SJCRH30 (cell line): ENCODE data around the gene SLAIN1. TPM values are rescaled to one million over a fixed set of nuclear protein-coding genes. Genes with fewer than 3 reads are reported as not detected.
A peak's percentile ranks its signal among the peaks of the same experiment; 100 is the strongest.

Source experiments
- DNase-seq, 2 experiments: peaks; one replicate each; pipeline ENCODE4 v3.0.0-alpha.2; 2015 to 2020
- H3K27ac ChIP-seq: fragments of 250-450 bp; sonication (Bioruptor Pico); 2 replicates; pipeline ENCODE4 v1.5.1; 2020; ENCODE audit warnings: mild to moderate bottlenecking, moderate library complexity
- H3K27me3 ChIP-seq: fragments of 250-450 bp; sonication (Bioruptor Pico); 2 replicates; pipeline ENCODE4 v1.5.1; 2020; ENCODE audit warnings: mild to moderate bottlenecking, moderate library complexity
- H3K36me3 ChIP-seq: fragments of 250-450 bp; sonication (Bioruptor Pico); 2 replicates; pipeline ENCODE4 v1.5.1; 2020; ENCODE audit warnings: mild to moderate bottlenecking, moderate library complexity
- H3K4me1 ChIP-seq: fragments of 250-450 bp; sonication (Bioruptor Pico); 2 replicates; pipeline ENCODE4 v1.5.1; 2020; ENCODE audit warnings: mild to moderate bottlenecking, moderate library complexity
- H3K4me3 ChIP-seq: fragments of 250-450 bp; sonication (Bioruptor Pico); 2 replicates; pipeline ENCODE4 v1.5.1; 2020; ENCODE audit warnings: mild to moderate bottlenecking, moderate library complexity
- H3K9me3 ChIP-seq: fragments of 250-450 bp; sonication (Bioruptor Pico); replicated peaks from 2 replicates; pipeline ENCODE4 v1.5.1; 2020; ENCODE audit warnings: mild to moderate bottlenecking, moderate library complexity
- total RNA-seq: library from RNA; depleted of rRNA; stranded (reverse); fragments of >200 nt; shearing (Covaris generic); gene quantifications from 2 replicates; pipeline ENCODE4 v1.2.3, GENCODE V29; 2014

Gene SLAIN1
- total RNA-seq, 1 experiment from 2014 or later = 4.7 TPM

DNA sequence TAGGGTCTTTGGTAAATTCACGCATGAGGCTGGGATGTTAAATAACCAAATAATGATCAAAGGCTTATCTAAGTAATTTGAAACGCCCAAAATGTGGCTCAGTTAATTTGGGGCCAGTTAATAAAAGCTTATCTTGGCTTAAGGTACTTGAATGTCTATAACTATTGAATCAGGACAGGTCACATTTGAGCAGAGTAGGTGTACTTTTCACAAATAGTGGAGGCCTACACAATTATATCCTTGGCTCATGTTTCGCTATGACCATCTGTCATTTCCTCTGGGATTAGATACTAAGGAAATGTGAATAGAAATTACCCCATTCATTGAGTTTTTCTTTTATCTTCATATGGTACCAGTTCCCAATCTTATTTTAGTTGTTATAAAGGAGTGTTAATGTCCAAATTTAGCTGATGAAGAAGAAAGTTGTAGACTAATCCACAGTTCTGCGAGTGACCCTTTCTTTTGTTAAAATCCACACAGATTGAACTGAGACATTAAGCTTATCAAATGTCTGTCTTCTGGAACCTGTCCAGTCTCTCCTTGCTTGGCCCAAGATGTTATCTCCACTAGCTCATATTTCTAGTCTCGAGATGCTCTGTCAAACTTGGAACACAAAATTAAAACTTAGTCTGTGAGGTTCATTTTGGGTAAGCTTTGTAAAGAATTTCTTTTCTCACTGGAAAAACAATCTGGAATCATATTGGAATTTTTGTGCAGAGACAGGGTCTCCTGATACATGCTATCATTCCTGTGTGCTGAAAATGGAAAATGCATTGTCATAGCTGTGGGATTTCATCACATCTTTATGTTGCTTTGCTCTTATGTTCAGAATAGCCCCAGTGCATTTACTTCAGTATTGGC lies 31.0 kb downstream of the SLAIN1 start:
- Histone ChIP-seq H3K36me3 (no peaks in the 10 kb centered on the region; the same call in 1 of the 2 replicates), H3K9me3 (no peaks in the 10 kb centered on the region), H3K4me1 (peaks cover 12% of the 10 kb centered on the region), H3K27me3 (no peaks in the 10 kb centered on the region), H3K27ac (no peak overlapping the region), H3K4me3 (no peak overlapping the region)
- DNase-seq = peak in 1 of 2 experiments; percentile 30

DNA sequence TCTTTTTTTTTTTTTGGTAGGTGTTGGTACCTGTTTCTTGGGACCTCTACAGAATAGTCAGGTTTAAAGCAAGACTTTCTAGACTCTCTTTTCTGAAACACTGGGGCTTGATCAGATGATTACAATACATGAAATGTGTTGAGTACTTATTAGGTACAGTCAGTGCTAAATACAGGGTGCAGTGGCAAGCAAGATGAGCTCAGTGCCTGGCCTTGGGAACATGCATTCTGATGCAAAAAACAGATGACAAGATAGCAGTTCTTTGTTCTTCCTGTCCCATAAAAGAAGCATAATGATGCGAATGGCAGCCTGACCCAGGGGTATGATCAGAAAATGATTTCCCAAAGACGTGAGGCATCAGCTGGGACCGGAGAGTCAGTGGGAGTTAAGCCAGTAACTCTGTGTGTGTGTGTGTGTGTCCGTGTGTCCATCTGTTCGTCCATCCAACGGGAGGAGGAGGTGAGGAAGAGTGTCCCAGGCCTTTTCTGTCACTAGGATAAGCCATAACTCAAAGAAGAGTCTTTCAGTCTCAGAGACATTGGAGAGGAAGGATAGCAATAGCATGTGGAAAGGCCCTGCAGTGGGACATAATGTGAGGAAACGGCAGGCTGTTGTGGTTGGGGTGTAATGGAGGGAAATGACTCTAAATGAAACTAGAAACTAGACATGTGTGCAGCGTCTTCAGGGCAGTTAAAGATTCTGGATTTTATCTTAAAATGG lies 32.2 kb downstream of the SLAIN1 start:
- Histone ChIP-seq H3K4me1 (peaks cover 12% of the 10 kb centered on the region), H3K27ac (no peak overlapping the region), H3K36me3 (no peaks in the 10 kb centered on the region; the same call in 1 of the 2 replicates), H3K9me3 (no peaks in the 10 kb centered on the region), H3K27me3 (no peaks in the 10 kb centered on the region), H3K4me3 (no peak overlapping the region)
- no peak for DNase-seq

GRCh38 chr13:77730572-77730971 lies 33.1 kb downstream of the SLAIN1 start:
- DNase-seq = no peak
- no peaks in the 10 kb centered on the region; the same call in 1 of the 2 replicates for H3K36me3 ChIP-seq

GRCh38 chr13:77732287-77732686 lies 34.8 kb downstream of the SLAIN1 start:
- Histone ChIP-seq H3K27ac (no peak overlapping the region), H3K27me3 (no peaks in the 10 kb centered on the region), H3K4me1 (peaks cover 12% of the 10 kb centered on the region), H3K9me3 (no peaks in the 10 kb centered on the region), H3K4me3 (no peak overlapping the region), H3K36me3 (no peaks in the 10 kb centered on the region; the same call in 1 of the 2 replicates)
- DNase-seq = no peak

More at GRCh38 chr13:77730572-77730971, 33.1 kb downstream of the SLAIN1 start:
- Histone ChIP-seq H3K27ac (no peak overlapping the region), H3K4me1 (peaks cover 12% of the 10 kb centered on the region), H3K27me3 (no peaks in the 10 kb centered on the region), H3K9me3 (no peaks in the 10 kb centered on the region), H3K4me3 (no peak overlapping the region)

- Histone ChIP-seq H3K36me3 (no peaks in the 10 kb centered on the region; the same call in 1 of the 2 replicates), H3K4me1 (peaks cover 4% of the 10 kb centered on the region), H3K27me3 (no peaks in the 10 kb centered on the region), H3K27ac (no peak overlapping the region), H3K9me3 (no peaks in the 10 kb centered on the region), H3K4me3 (no peak overlapping the region)
- DNase-seq = no peak
These were observed 36.2 kb downstream of the SLAIN1 start for GRCh38 chr13:77733674-77734073.

GRCh38 chr13:77737583-77738200 lies 40.2 kb downstream of the SLAIN1 start:
- DNase-seq = no peak
- Histone ChIP-seq H3K4me3 (no peak overlapping the region), H3K4me1 (no peaks in the 10 kb centered on the region), H3K9me3 (no peaks in the 10 kb centered on the region), H3K36me3 (no peaks in the 10 kb centered on the region), H3K27ac (no peak overlapping the region), H3K27me3 (no peaks in the 10 kb centered on the region)

GRCh38 chr13:77740097-77740735 lies 42.7 kb downstream of the SLAIN1 start:
- Histone ChIP-seq H3K36me3 (no peaks in the 10 kb centered on the region), H3K4me1 (no peaks in the 10 kb centered on the region), H3K27me3 (no peaks in the 10 kb centered on the region), H3K9me3 (no peaks in the 10 kb centered on the region), H3K4me3 (no peak overlapping the region), H3K27ac (no peak overlapping the region)
- DNase-seq = no peak

- no peak for DNase-seq
- H3K36me3 ChIP-seq = no peaks in the 10 kb centered on the region
- H3K4me1 ChIP-seq = no peaks in the 10 kb centered on the region
- no peak overlapping the region for H3K27ac ChIP-seq
- no peaks in the 10 kb centered on the region for H3K9me3 ChIP-seq
- no peak overlapping the region for H3K4me3 ChIP-seq
- H3K27me3 ChIP-seq = no peaks in the 10 kb centered on the region
These were observed 43.6 kb downstream of the SLAIN1 start for GRCh38 chr13:77740931-77741596.

DNA sequence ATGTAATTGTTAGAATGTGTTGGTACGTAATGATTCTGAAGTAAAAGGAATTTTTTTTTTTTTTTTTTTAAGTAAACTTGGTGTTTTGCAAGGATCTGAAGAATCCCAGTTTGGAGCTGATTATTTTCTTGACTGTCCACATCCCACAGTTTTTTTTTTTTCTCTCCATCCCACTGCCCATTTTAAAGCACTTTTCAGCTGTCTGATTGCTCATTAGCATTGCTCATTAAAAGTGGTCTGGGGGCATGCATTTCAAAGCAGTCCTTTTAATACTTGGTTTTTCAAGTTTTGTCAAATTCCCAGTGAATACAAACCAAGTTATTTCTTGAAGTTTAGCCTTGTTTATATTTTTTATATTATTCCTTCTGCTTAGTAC lies 44.1 kb downstream of the SLAIN1 start:
- H3K9me3 ChIP-seq = no peaks in the 10 kb centered on the region
- no peaks in the 10 kb centered on the region for H3K36me3 ChIP-seq
- no peaks in the 10 kb centered on the region for H3K4me1 ChIP-seq
- no peak overlapping the region for H3K4me3 ChIP-seq
- H3K27me3 ChIP-seq = no peaks in the 10 kb centered on the region
- H3K27ac ChIP-seq = no peak overlapping the region
- DNase-seq = no peak

DNA sequence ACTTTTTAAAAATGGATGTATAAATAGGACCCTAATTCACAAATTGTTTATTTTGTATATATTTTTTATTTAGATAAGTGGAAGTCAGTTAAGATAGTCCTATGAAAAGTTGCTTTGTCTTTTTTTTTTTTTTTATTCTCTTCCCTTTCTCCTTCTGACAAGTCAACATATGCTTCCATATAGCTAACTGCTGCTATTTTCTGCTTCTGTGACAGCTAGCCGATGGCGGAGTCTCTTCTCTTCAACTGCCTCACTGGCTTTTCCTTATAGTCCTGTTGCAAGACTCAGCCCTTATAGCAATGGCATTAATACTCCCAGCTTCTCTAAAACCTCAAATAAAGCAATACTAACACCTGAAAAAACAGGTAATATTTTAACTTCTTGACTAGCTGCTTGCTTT lies 45.3 kb downstream of the SLAIN1 start:
- Histone ChIP-seq H3K4me1 (no peaks in the 10 kb centered on the region), H3K4me3 (no peak overlapping the region), H3K36me3 (no peaks in the 10 kb centered on the region)

GRCh38 chr13:77745784-77746183 lies 48.3 kb downstream of the SLAIN1 start:
- Histone ChIP-seq H3K27ac (no peak overlapping the region), H3K9me3 (no peaks in the 10 kb centered on the region), H3K4me1 (no peaks in the 10 kb centered on the region), H3K27me3 (no peaks in the 10 kb centered on the region), H3K36me3 (no peaks in the 10 kb centered on the region), H3K4me3 (no peak overlapping the region)
- no peak for DNase-seq

More for the DNA sequence above, 45.3 kb downstream of the SLAIN1 start:
- no peaks in the 10 kb centered on the region for H3K9me3 ChIP-seq
- no peak overlapping the region for H3K27ac ChIP-seq
- no peak for DNase-seq
- no peaks in the 10 kb centered on the region for H3K27me3 ChIP-seq

GRCh38 chr13:77749344-77749880 lies 51.9 kb downstream of the SLAIN1 start:
- Histone ChIP-seq H3K4me3 (no peak overlapping the region), H3K27me3 (no peaks in the 10 kb centered on the region), H3K4me1 (no peaks in the 10 kb centered on the region), H3K36me3 (no peaks in the 10 kb centered on the region), H3K9me3 (no peaks in the 10 kb centered on the region), H3K27ac (no peak overlapping the region)
- no peak for DNase-seq

DNA sequence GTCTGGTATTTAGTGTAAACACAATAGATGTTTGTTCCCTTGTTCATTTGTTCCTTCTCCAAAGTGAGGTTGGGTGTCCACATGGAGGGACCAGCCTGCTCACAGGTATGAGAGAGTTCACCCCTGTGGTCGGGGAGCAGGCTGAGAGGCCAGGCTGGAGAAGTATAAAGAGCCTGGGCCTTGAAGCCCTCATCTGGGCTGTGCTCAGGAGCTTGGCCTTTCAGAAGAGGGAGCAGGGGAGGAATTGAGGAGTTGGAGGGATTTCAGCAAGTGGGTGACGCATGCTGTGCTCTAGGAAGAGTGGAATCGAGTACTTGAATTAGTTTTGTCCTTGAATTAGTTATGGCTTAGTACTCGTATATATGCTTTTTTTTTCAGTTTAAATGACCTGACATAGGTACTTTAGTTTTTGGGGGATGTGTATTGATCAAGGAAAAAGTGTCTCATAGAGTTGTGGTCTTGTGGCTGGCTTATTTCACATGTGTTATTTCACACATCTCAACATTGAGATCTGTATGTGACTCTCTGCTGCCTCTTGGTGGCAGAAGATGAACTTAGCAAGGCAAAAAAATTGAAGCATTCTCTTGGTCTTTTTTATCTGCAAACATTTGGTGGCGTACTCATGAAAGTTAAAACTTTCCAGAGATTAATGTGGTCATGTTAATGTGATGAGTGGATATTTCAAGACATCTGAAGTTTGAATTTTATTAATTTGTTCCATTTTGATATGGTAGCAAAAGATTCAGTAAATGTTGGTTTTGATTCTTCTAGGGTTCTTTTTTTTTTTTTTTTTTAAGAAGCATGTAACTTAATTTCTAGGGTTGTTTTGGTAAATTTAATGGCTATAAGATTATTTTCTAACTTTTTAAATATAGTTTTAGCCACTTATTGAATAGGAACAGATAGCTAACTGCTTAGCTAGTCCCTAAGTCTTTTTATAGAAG lies 54.3 kb downstream of the SLAIN1 start:
- Histone ChIP-seq H3K36me3 (no peaks in the 10 kb centered on the region), H3K4me1 (no peaks in the 10 kb centered on the region), H3K27ac (no peak overlapping the region), H3K9me3 (no peaks in the 10 kb centered on the region), H3K27me3 (no peaks in the 10 kb centered on the region), H3K4me3 (no peak overlapping the region)
- peak; percentile 13 to 67 for DNase-seq
